Measurements from ENCODE around the gene MEF2A.

Gene MEF2A

GRCh38 chr15:99669250-99669649 is 103.5 kb downstream of the MEF2A start (continued):
- TF ChIP-seq ZNF398 (tag by site-specific recombination; IDR thresholded peaks at IDR 0.05) (no peak), ZNF16 (tag by site-specific recombination; IDR thresholded peaks at IDR 0.05; ENCODE audit: low read depth) (no peak)

GRCh38 chr15:99671926-99672635 is 106.3 kb downstream of the MEF2A start:
- H3K36me3 ChIP-seq (ENCODE audit: control insufficient read depth in 2 of 2, insufficient read depth in 1 of 2, low read length in 2 of 2), result peaks cover 24 to 26% of the 10 kb centered on the region in 2 experiments
- peaks cover 3% of the 10 kb centered on the region for H3K4me1 ChIP-seq (ENCODE audit: control insufficient read depth, insufficient read depth, low read length)
- H3K27ac ChIP-seq (ENCODE audit: extremely low read depth, low read depth, low read length), result no peak overlapping the region
- TF ChIP-seq PRDM6 (tag by site-specific recombination; IDR thresholded peaks at IDR 0.05) (no peak), ZSCAN30 (tag by site-specific recombination; IDR thresholded peaks at IDR 0.05) (no peak), CTCF (tag by site-specific recombination; IDR thresholded peaks at IDR 0.05) (no peak), ZBTB10 (tag by site-specific recombination; IDR thresholded peaks at IDR 0.05) (no peak), ZNF324 (tag by site-specific recombination; IDR thresholded peaks at IDR 0.05) (no peak), ZSCAN16 (tag by site-specific recombination; IDR thresholded peaks at IDR 0.05) (no peak), ZNF623 (tag by site-specific recombination; IDR thresholded peaks at IDR 0.05) (no peak), ZNF747 (tag by site-specific recombination; IDR thresholded peaks at IDR 0.05) (no peak), ZBTB1 (tag by site-specific recombination; IDR thresholded peaks at IDR 0.05) (no peak), ZNF529 (tag by site-specific recombination; IDR thresholded peaks at IDR 0.05; ENCODE audit: insufficient replicate concordance) (no peak), PRDM2 (tag by site-specific recombination; IDR thresholded peaks at IDR 0.05; ENCODE audit: borderline replicate concordance) (no peak), ZFP37 (tag by site-specific recombination; IDR thresholded peaks at IDR 0.05) (no peak), ZNF416 (tag by site-specific recombination; IDR thresholded peaks at IDR 0.05) (no peak)
- POLR2A ChIA-PET, result no interaction called here
- H3K9me3 ChIP-seq (ENCODE audit: control insufficient read depth, insufficient read depth, low read depth, low read length), result no peaks in the 10 kb centered on the region
- no peak overlapping the region for H3K4me3 ChIP-seq (ENCODE audit: low read depth, low read length)
- CTCF ChIA-PET, result interaction anchor here (1.1 to 1.2 kb wide), 2 partner anchors 10 to 32 kb away, joined by 4 read pairs; no protein-coding TSS in a partner anchor

All from HEK293 (cell line).